Measurements from ENCODE around the gene SEC16B. TPM values are rescaled to one million over a fixed set of nuclear protein-coding genes. Genes with fewer than 3 reads are reported as not detected.

SEC16B gene
- total RNA-seq, 2 experiments from 2014 or later, result not detected

DNA sequence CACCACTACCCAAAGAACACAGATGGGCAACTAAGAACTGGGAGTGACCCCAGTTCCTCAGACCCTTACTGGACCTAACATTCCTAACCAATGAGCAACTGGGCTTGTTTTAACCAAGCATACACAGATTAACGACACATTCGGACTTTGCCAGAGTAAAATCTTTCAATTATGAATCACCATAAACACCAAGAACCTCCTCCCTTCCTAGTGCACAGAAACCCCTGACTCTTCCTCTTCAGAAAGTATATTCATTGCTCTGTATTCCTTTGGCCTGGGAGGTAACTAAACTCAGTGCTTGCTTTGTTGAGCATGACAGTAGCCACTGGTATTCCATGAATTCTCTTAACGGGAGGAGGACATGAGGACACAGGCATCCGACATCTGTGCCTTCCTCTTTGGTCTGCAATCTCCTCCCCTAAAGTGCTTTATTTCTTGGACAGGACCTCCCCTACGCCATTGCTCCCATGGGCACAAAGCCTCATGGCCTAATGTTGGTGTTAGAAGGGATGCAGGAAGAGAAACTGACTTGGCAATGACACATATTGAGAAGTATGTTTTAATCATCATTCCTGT, 42.7 kb downstream of the SEC16B start:
- Histone ChIP-seq H3K9me3 (ENCODE audit: control insufficient read depth in 1 of 2, insufficient read depth in 1 of 2, low read length in 2 of 2) (peaks cover 0 to 3% of the 10 kb centered on the region in 2 experiments), H3K27me3 (ENCODE audit: control insufficient read depth in 1 of 2, insufficient read depth in 2 of 2, low read length in 2 of 2) (no peaks in the 10 kb centered on the region), H3K27ac (ENCODE audit: low read depth in 1 of 2, low read length in 2 of 2) (no peak overlapping the region), H3K36me3 (ENCODE audit: insufficient read depth, low read length) (no peaks in the 10 kb centered on the region), H3K4me1 (ENCODE audit: insufficient read depth, low read length) (no peaks in the 10 kb centered on the region), H3K4me3 (ENCODE audit: low read length) (no peak overlapping the region)
- POLR2A ChIA-PET, result no interaction called here
- Mint-ChIP-seq H3K27me3 (no peaks in the 10 kb centered on the region), H3K4me3 (no peak overlapping the region), H3K9me3 (no peaks in the 10 kb centered on the region), H3K36me3 (ENCODE audit: low read depth) (no peaks in the 10 kb centered on the region), H3K4me1 (ENCODE audit: low read depth) (no peaks in the 10 kb centered on the region), H3K27ac (no peak overlapping the region)
- ATAC-seq (ENCODE audit: poor library complexity), result no peak
- intact Hi-C loops (cut with DNase I, micrococcal nuclease), result no loop called here
- no peak for DNase-seq
- CTCF ChIA-PET, result no interaction called here
- TF ChIP-seq, protein P1, sequence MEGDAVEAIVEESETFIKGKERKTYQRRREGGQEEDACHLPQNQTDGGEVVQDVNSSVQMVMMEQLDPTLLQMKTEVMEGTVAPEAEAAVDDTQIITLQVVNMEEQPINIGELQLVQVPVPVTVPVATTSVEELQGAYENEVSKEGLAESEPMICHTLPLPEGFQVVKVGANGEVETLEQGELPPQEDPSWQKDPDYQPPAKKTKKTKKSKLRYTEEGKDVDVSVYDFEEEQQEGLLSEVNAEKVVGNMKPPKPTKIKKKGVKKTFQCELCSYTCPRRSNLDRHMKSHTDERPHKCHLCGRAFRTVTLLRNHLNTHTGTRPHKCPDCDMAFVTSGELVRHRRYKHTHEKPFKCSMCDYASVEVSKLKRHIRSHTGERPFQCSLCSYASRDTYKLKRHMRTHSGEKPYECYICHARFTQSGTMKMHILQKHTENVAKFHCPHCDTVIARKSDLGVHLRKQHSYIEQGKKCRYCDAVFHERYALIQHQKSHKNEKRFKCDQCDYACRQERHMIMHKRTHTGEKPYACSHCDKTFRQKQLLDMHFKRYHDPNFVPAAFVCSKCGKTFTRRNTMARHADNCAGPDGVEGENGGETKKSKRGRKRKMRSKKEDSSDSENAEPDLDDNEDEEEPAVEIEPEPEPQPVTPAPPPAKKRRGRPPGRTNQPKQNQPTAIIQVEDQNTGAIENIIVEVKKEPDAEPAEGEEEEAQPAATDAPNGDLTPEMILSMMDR (IDR thresholded peaks at IDR 0.05), result no peak

GRCh38 chr1:177926201-177926600, 43.7 kb downstream of the SEC16B start:
- no peaks in the 10 kb centered on the region for H3K27me3 Mint-ChIP-seq
- Histone ChIP-seq H3K4me1 (ENCODE audit: insufficient read depth, low read length) (no peaks in the 10 kb centered on the region), H3K4me3 (ENCODE audit: low read length) (no peak overlapping the region), H3K36me3 (ENCODE audit: insufficient read depth, low read length) (no peaks in the 10 kb centered on the region), H3K27ac (ENCODE audit: low read depth in 1 of 2, low read length in 2 of 2) (no peak overlapping the region), H3K27me3 (ENCODE audit: control insufficient read depth in 1 of 2, insufficient read depth in 2 of 2, low read length in 2 of 2) (no peaks in the 10 kb centered on the region), H3K9me3 (ENCODE audit: control insufficient read depth in 1 of 2, insufficient read depth in 1 of 2, low read length in 2 of 2) (peaks cover 0 to 3% of the 10 kb centered on the region in 2 experiments)
- H3K4me3 Mint-ChIP-seq, result no peak overlapping the region
- POLR2A ChIA-PET, result no interaction called here
- TF ChIP-seq, protein P1 (IDR thresholded peaks at IDR 0.05), result no peak
- DNase-seq (no peak), ATAC-seq (ENCODE audit: poor library complexity) (no peak)
- no peaks in the 10 kb centered on the region for H3K9me3 Mint-ChIP-seq
- CTCF ChIA-PET, result no interaction called here
- H3K27ac Mint-ChIP-seq, result no peak overlapping the region
- no peaks in the 10 kb centered on the region for H3K36me3 Mint-ChIP-seq (ENCODE audit: low read depth)
- H3K4me1 Mint-ChIP-seq (ENCODE audit: low read depth), result no peaks in the 10 kb centered on the region
- intact Hi-C loops (cut with DNase I, micrococcal nuclease), result no loop called here

DNA sequence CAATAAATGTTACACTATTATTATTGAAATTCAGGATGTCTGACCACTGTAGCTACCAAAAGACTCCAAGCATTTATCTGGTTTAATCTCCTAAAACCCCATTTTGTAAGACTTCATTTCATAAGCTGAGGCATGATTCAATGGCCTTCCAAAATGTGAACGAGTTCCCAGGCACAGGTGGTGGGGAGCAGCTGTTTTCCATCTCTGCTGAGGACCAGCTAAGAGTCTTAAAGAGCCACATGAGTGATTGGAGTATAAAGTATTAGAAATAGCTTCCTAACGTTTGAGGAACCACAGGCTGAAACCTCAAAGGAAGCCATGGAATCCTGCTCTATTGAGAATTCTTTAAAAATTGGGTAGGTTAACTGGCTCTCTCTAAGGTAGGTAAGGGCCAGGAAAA, 44.9 kb downstream of the SEC16B start:
- DNase-seq (no peak), ATAC-seq (ENCODE audit: poor library complexity) (no peak)
- H3K9me3 Mint-ChIP-seq, result no peaks in the 10 kb centered on the region
- no peaks in the 10 kb centered on the region for H3K4me1 ChIP-seq (ENCODE audit: insufficient read depth, low read length)
- TF ChIP-seq, protein P1 (IDR thresholded peaks at IDR 0.05), result no peak
- H3K27ac ChIP-seq (ENCODE audit: low read depth in 1 of 2, low read length in 2 of 2), result no peak overlapping the region
- no peaks in the 10 kb centered on the region for H3K36me3 ChIP-seq (ENCODE audit: insufficient read depth, low read length)
- no peaks in the 10 kb centered on the region for H3K36me3 Mint-ChIP-seq (ENCODE audit: low read depth)
- H3K4me3 Mint-ChIP-seq, result no peak overlapping the region
- no peaks in the 10 kb centered on the region for H3K27me3 ChIP-seq (ENCODE audit: control insufficient read depth in 1 of 2, insufficient read depth in 2 of 2, low read length in 2 of 2)
- intact Hi-C loops (cut with DNase I, micrococcal nuclease), result no loop called here
- POLR2A ChIA-PET, result no interaction called here
- no peak overlapping the region for H3K27ac Mint-ChIP-seq
- no peaks in the 10 kb centered on the region for H3K27me3 Mint-ChIP-seq
- H3K4me3 ChIP-seq (ENCODE audit: low read length), result no peak overlapping the region
- H3K9me3 ChIP-seq (ENCODE audit: control insufficient read depth in 1 of 2, insufficient read depth in 1 of 2, low read length in 2 of 2), result peaks cover 0 to 3% of the 10 kb centered on the region in 2 experiments
- H3K4me1 Mint-ChIP-seq (ENCODE audit: low read depth), result no peaks in the 10 kb centered on the region
- CTCF ChIA-PET, result no interaction called here
